GM23338 (cell line): ENCODE results near the gene COL15A1. TPM values are rescaled to one million over a fixed set of nuclear protein-coding genes. Genes with fewer than 3 reads are reported as not detected.

Source experiments
- ATAC-seq: fragments of 200-7000 bp; cut with Tn5 transposase; 3 replicates; pipeline ENCODE4 v1.9.1; 2020
- DNase-seq: peaks from one replicate; pipeline ENCODE4 v3.0.0-alpha.2; 2015; ENCODE audit warnings: low spot score
- H2AFZ ChIP-seq: fragments of 200-600 bp; sonication (generic); 2 replicates; pipeline ENCODE4 v1.8.0; 2016; ENCODE audit warnings: antibody characterized with exemption, mild to moderate bottlenecking, moderate library complexity
- H3F3A ChIP-seq: fragments of 200-600 bp; sonication (generic); replicated peaks from 2 replicates; pipeline ENCODE4 v1.8.0; 2017; ENCODE audit warnings: antibody characterized with exemption, mixed run types, low read depth
- H3K27ac ChIP-seq: fragments of 200-600 bp; sonication (generic); 2 replicates; pipeline ENCODE4 v1.6.1; 2016; ENCODE audit warnings: low read depth
- H3K27me3 ChIP-seq: fragments of 200-600 bp; sonication (generic); 2 replicates; pipeline ENCODE4 v1.8.0; 2016; ENCODE audit warnings: mild to moderate bottlenecking, mixed run types, moderate library complexity; ENCODE audit not compliant: insufficient read depth
- H3K36me3 ChIP-seq: fragments of 200-600 bp; sonication (generic); 2 replicates; pipeline ENCODE4 v1.8.0; 2016; ENCODE audit warnings: mild to moderate bottlenecking; ENCODE audit not compliant: insufficient read depth
- H3K4me1 ChIP-seq: fragments of 200-600 bp; sonication (generic); 2 replicates; pipeline ENCODE4 v1.8.0; 2016; ENCODE audit warnings: mild to moderate bottlenecking, moderate library complexity; ENCODE audit not compliant: insufficient read depth
- H3K4me2 ChIP-seq: fragments of 200-600 bp; sonication (generic); 2 replicates; pipeline ENCODE4 v1.7.1; 2017; ENCODE audit warnings: mixed run types
- H3K4me3 ChIP-seq: fragments of 200-600 bp; sonication (generic); 2 replicates; pipeline ENCODE4 v1.6.1; 2016; ENCODE audit warnings: mixed run types
- H3K79me2 ChIP-seq: fragments of 200-600 bp; sonication (generic); replicated peaks from 2 replicates; pipeline ENCODE4 v1.8.0; 2017; ENCODE audit warnings: mild to moderate bottlenecking; ENCODE audit not compliant: insufficient read depth
- H3K9me2 ChIP-seq: fragments of 200-600 bp; sonication (generic); 2 replicates; pipeline ENCODE4 v1.8.0; 2017; ENCODE audit not compliant: insufficient read depth
- H4K20me1 ChIP-seq: fragments of 200-600 bp; sonication (generic); replicated peaks from 2 replicates; pipeline ENCODE4 v1.8.0; 2017; ENCODE audit warnings: mild to moderate bottlenecking; ENCODE audit not compliant: insufficient read depth
- H3K27ac Mint-ChIP-seq: 2 replicates; pipeline ENCODE4 v1.8.0; 2020; ENCODE audit warnings: inconsistent platforms, mild to moderate bottlenecking, moderate library complexity, mixed read lengths
- H3K27me3 Mint-ChIP-seq: 3 replicates; pipeline ENCODE4 v1.8.0; 2022; ENCODE audit warnings: low read depth, mild to moderate bottlenecking, moderate library complexity, mixed read lengths, inconsistent platforms; ENCODE audit not compliant: insufficient read depth, poor library complexity
- H3K36me3 Mint-ChIP-seq: 3 replicates; pipeline ENCODE4 v1.8.0; 2021; ENCODE audit warnings: low read depth, mild to moderate bottlenecking, inconsistent platforms, moderate library complexity, mixed read lengths
- H3K4me1 Mint-ChIP-seq: 3 replicates; pipeline ENCODE4 v1.8.0; 2020; ENCODE audit warnings: mild to moderate bottlenecking, inconsistent platforms, mixed read lengths
- H3K4me3 Mint-ChIP-seq: 3 replicates; pipeline ENCODE4 v1.8.0; 2021; ENCODE audit warnings: moderate library complexity, mild to moderate bottlenecking, inconsistent platforms, mixed read lengths
- H3K9me3 Mint-ChIP-seq: 3 replicates; pipeline ENCODE4 v1.8.0; 2020; ENCODE audit warnings: moderate library complexity, mild to moderate bottlenecking, inconsistent platforms, mixed read lengths
- CREB1 ChIP-seq: fragments of 250-450 bp; sonication (Bioruptor Pico); IDR thresholded peaks from 2 replicates; pipeline ENCODE4 v1.5.0; 2020; ENCODE audit warnings: low read depth, mild to moderate bottlenecking, moderate library complexity
- CTCF ChIP-seq, 2 experiments: fragments of 200-600 bp in 1 of 2; sonication (generic) in 1 of 2; conservative IDR thresholded peaks; 2 replicates each; pipeline versions ENCODE4 v1.5.1 to v1.6.1; 2016 to 2017; ENCODE audit warnings: antibody characterized with exemption in 2 of 2, low read depth in 2 of 2, mild to moderate bottlenecking in 2 of 2, moderate library complexity in 1 of 2
- ETS1 ChIP-seq: IDR thresholded peaks from 2 replicates; pipeline ENCODE4 v1.6.1; 2016; ENCODE audit warnings: antibody characterized with exemption
- EZH2 ChIP-seq: fragments of 200-600 bp; sonication (generic); IDR thresholded peaks from one replicate; pipeline ENCODE4 v1.8.0; 2017; ENCODE audit warnings: antibody characterized with exemption, mild to moderate bottlenecking, low read depth; ENCODE audit not compliant: unreplicated experiment
- EZH2phosphoT487 ChIP-seq: fragments of 200-600 bp; sonication (generic); IDR thresholded peaks from one replicate; pipeline ENCODE4 v1.8.1; 2018; ENCODE audit warnings: antibody characterized with exemption; ENCODE audit not compliant: unreplicated experiment
- JUNB ChIP-seq: IDR thresholded peaks from one replicate; pipeline ENCODE4 v1.6.1; 2016; ENCODE audit warnings: antibody characterized with exemption; ENCODE audit not compliant: unreplicated experiment
- NANOG ChIP-seq: IDR thresholded peaks from 2 replicates; pipeline ENCODE4 v1.6.1; 2016; ENCODE audit warnings: antibody characterized with exemption, borderline replicate concordance
- POLR2AphosphoS5 ChIP-seq: IDR thresholded peaks from 2 replicates; pipeline ENCODE4 v1.6.1; 2016; ENCODE audit warnings: antibody characterized with exemption, low read depth
- STAT1 ChIP-seq: IDR thresholded peaks from one replicate; pipeline ENCODE4 v1.6.1; 2016; ENCODE audit warnings: antibody characterized with exemption; ENCODE audit not compliant: unreplicated experiment
- ZNF114 ChIP-seq: fragments of 250-450 bp; sonication (Bioruptor Pico); IDR thresholded peaks from 2 replicates; pipeline ENCODE4 v1.5.0; 2020; ENCODE audit warnings: mild to moderate bottlenecking, moderate library complexity
- ZNF331 ChIP-seq: fragments of 250-450 bp; sonication (Bioruptor Pico); IDR thresholded peaks from 2 replicates; pipeline ENCODE4 v1.5.0; 2020; ENCODE audit warnings: low read depth, mild to moderate bottlenecking, moderate library complexity
- ZNF462 ChIP-seq: fragments of 250-450 bp; sonication (Bioruptor Pico); IDR thresholded peaks from 2 replicates; pipeline ENCODE4 v1.5.0; 2020; ENCODE audit warnings: mild to moderate bottlenecking, moderate library complexity
- polyA plus RNA-seq: library from polyadenylated mRNA; unstranded; fragments of >200 nt; fragmentation: Nextera tagmentation; extraction: Ambion mirVana; gene quantifications from 2 replicates; pipeline ENCODE4 v1.2.1, GENCODE V29; 2016
- total RNA-seq: library from RNA; depleted of rRNA; stranded (reverse); fragments of >200 nt; shearing (Covaris generic); gene quantifications from 2 replicates; pipeline ENCODE4 v1.2.3, GENCODE V29; 2014

COL15A1 gene
- total and polyA plus RNA-seq, 2 experiments from 2014 or later: 0.17 to 0.18 TPM

DNA sequence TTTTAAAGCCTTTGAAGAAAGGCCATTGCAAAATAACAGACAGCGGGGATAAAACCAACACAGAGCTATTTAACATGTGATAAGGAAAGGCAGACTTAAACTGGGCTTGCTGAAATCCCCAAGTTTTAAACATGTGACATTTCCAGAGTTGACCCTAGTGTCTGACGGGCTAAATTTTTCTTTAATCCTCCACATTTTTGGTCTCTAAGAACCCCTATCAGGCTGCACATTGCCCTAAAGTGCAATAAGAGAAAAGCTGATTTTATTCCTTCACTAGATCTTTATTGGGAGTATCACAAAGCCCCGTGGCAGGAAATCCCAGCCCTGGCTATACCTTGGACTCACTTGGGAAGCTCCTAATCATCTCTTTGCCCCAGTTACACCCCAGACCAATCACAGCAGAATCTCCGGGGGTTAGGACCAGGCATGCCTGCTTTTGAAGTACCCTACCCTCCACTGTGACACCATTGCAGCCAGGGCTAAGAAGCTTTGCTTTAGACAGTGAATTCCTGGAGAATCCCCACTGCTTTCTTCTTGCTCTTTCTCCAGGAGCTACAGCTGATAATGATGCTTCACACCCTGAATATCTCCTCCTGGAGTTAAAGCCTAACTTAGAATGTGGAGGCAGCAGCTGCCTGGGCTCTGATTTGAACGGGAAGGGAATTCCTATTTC lies 20.1 kb upstream of the COL15A1 start:
- H3K36me3 Mint-ChIP-seq: no peaks in the 10 kb centered on the region
- H3K9me2 ChIP-seq: no peaks in the 10 kb centered on the region
- TF ChIP-seq NANOG (no peak), ZNF331 (no peak), ETS1 (no peak), EZH2phosphoT487 (no peak), JUNB (no peak)
- no peaks in the 10 kb centered on the region for H3F3A ChIP-seq
- ATAC-seq: peak; percentile 61
- H3K27me3 ChIP-seq: no peaks in the 10 kb centered on the region
- no peaks in the 10 kb centered on the region for H4K20me1 ChIP-seq
- H3K4me3 Mint-ChIP-seq: no peak overlapping the region
- no peak overlapping the region for H3K4me2 ChIP-seq
- H3K36me3 ChIP-seq: no peaks in the 10 kb centered on the region
- no peak overlapping the region for H3K27ac ChIP-seq
- peaks cover 4% of the 10 kb centered on the region for H3K27me3 Mint-ChIP-seq
- H3K27ac Mint-ChIP-seq: no peak overlapping the region
- peaks cover 8% of the 10 kb centered on the region for H3K4me1 Mint-ChIP-seq
- H3K9me3 Mint-ChIP-seq: no peaks in the 10 kb centered on the region
- H3K4me1 ChIP-seq: no peaks in the 10 kb centered on the region; the same call in 1 of the 2 replicates
- H2AFZ ChIP-seq: no peak overlapping the region; the same call in 1 of the 2 replicates
- H3K4me3 ChIP-seq: no peak overlapping the region
- no peak for DNase-seq
- no peaks in the 10 kb centered on the region for H3K79me2 ChIP-seq

DNA sequence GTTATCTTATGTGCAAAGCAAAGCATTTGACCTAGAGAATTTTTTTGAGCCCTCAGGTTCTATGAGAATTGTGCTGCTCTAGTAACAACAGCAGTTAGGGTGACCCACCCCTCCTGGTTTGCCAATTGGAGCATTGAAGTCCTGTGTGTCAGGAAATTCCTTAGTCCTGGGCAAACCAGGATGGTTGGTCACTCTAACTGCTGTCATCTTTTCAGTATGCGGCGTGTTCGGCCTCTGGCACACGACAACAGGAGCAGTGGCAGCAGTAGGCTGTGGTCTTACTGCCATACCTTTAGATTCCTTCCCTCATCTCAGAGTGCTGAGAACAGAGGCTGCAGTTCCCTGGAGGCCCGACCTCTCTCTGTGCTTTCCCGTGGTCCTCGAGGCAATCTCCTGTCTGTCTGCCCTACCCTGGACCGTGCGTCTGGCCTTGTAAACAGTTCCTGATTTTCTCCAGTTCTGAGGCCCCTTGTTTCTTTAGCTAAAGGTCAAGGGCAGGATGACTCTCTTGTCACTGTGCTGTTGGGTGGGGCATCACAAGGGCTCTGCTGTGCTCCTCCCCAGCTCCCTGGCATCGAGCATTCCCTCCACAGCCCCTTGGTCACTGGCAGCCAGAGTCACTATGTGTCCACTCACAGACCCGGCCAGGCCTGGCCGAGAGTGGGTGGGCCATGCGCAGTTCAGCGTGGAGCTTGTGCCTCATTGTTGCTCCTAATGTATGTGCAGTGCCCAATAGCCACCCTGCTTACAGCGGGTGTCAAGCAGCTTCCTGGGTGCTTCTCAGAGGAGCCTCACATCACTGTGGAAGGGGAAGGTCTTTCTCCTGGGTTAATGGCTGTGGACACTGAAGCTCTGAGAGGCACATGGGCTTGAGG lies 18.5 kb upstream of the COL15A1 start:
- H3K27ac Mint-ChIP-seq: no peak overlapping the region
- H3K4me3 Mint-ChIP-seq: no peak overlapping the region
- H3K4me3 ChIP-seq: no peak overlapping the region
- no peak for DNase-seq
- H3K27me3 ChIP-seq: no peaks in the 10 kb centered on the region
- no peaks in the 10 kb centered on the region for H3K9me3 Mint-ChIP-seq
- no peaks in the 10 kb centered on the region for H3F3A ChIP-seq
- peaks cover 4% of the 10 kb centered on the region for H3K27me3 Mint-ChIP-seq
- H3K4me1 Mint-ChIP-seq: peaks cover 15% of the 10 kb centered on the region
- H3K4me1 ChIP-seq: no peaks in the 10 kb centered on the region; the same call in 1 of the 2 replicates
- no peak overlapping the region for H2AFZ ChIP-seq
- H3K79me2 ChIP-seq: no peaks in the 10 kb centered on the region
- H3K27ac ChIP-seq: no peak overlapping the region
- H3K9me2 ChIP-seq: no peaks in the 10 kb centered on the region
- no peaks in the 10 kb centered on the region for H4K20me1 ChIP-seq
- no peak for ATAC-seq
- no peaks in the 10 kb centered on the region for H3K36me3 Mint-ChIP-seq
- H3K4me2 ChIP-seq: no peak overlapping the region
- H3K36me3 ChIP-seq: no peaks in the 10 kb centered on the region
- TF ChIP-seq ZNF462 (CRISPR knock-in tag) (no peak), POLR2AphosphoS5 (no peak), EZH2phosphoT487 (no peak), JUNB (no peak), ZNF114 (no peak), CTCF (conservative IDR thresholded peaks at IDR 0.05; ENCODE audit: low read depth in 2 of 2) (no peak), EZH2 (no peak), CREB1 (CRISPR knock-in tag) (no peak), STAT1 (no peak)
